Neural cell (in vitro differentiated cells): ENCODE measurements around the gene MMRN1. TPM values are rescaled to one million over a fixed set of nuclear protein-coding genes. Genes with fewer than 3 reads are reported as not detected.

Experiments used
- H2AFZ ChIP-seq: fragments of 200-600, 300-800 bp; sonication (generic), shearing (Covaris generic); 2 replicates; pipeline ENCODE4 v1.6.0; 2014; ENCODE audit warnings: low read depth, mild to moderate bottlenecking, antibody characterized with exemption, low read length, moderate library complexity
- H3F3A ChIP-seq: fragments of 200-600 bp; shearing (Covaris generic); 2 replicates; pipeline ENCODE4 v1.6.1; 2016; ENCODE audit warnings: mild to moderate bottlenecking, moderate library complexity, mixed read lengths, antibody characterized with exemption, low read length; ENCODE audit not compliant: insufficient read depth, poor library complexity, severe bottlenecking
- H3K27ac ChIP-seq: fragments of 200-600, 300-800 bp; sonication (generic), shearing (Covaris generic); 2 replicates; pipeline ENCODE4 v1.5.1; 2014; ENCODE audit warnings: mild to moderate bottlenecking, low read length, moderate library complexity
- H3K27me3 ChIP-seq: fragments of 300-800, 200-600 bp; sonication (generic), shearing (Covaris generic); 2 replicates; pipeline ENCODE4 v1.6.0; 2014; ENCODE audit warnings: mild to moderate bottlenecking, low read depth, low read length, moderate library complexity; ENCODE audit not compliant: insufficient read depth
- H3K36me3 ChIP-seq: fragments of 300-800, 200-600 bp; sonication (generic), shearing (Covaris generic); 2 replicates; pipeline ENCODE4 v1.5.1; 2014; ENCODE audit warnings: mild to moderate bottlenecking, antibody characterized with exemption, low read length, moderate library complexity; ENCODE audit not compliant: insufficient read depth
- H3K4me2 ChIP-seq: fragments of 300-800, 200-600 bp; sonication (generic), shearing (Covaris generic); 2 replicates; pipeline ENCODE4 v1.6.0; 2014; ENCODE audit warnings: mild to moderate bottlenecking, low read length
- H3K4me3 ChIP-seq: fragments of 300-800, 200-600 bp; sonication (generic), shearing (Covaris generic); 2 replicates; pipeline ENCODE4 v1.5.1; 2014; ENCODE audit warnings: mild to moderate bottlenecking, low read length, moderate library complexity
- H3K79me2 ChIP-seq: fragments of 200-600 bp; shearing (Covaris generic); replicated peaks from 2 replicates; pipeline ENCODE4 v1.6.0; 2014; ENCODE audit warnings: mild to moderate bottlenecking, low read length, moderate library complexity; ENCODE audit not compliant: insufficient read depth
- H3K9ac ChIP-seq: fragments of 300-800, 200-600 bp; sonication (generic), shearing (Covaris generic); 2 replicates; pipeline ENCODE4 v1.6.1; 2016; ENCODE audit warnings: mild to moderate bottlenecking, low read length, mixed read lengths
- H3K9me2 ChIP-seq: fragments of 200-600 bp; shearing (Covaris generic); 2 replicates; pipeline ENCODE4 v1.6.1; 2016; ENCODE audit warnings: mild to moderate bottlenecking, low read length, mixed read lengths; ENCODE audit not compliant: insufficient read depth
- H3K9me3 ChIP-seq: fragments of 200-600, 300-800 bp; sonication (generic), shearing (Covaris generic); 2 replicates; pipeline ENCODE4 v1.6.1; 2016; ENCODE audit warnings: mild to moderate bottlenecking, mixed run types, low read length, moderate library complexity, mixed read lengths
- H4K20me1 ChIP-seq: fragments of 200-600 bp; shearing (Covaris generic); 2 replicates; pipeline ENCODE4 v1.6.1; 2016; ENCODE audit warnings: mild to moderate bottlenecking, mixed run types; ENCODE audit not compliant: insufficient read depth
- EP300 ChIP-seq: fragments of 450-650 bp; conservative IDR thresholded peaks from 2 replicates; pipeline ENCODE4 v1.6.1; 2014; ENCODE audit warnings: antibody characterized with exemption, mild to moderate bottlenecking, moderate library complexity; ENCODE audit not compliant: poor library complexity, severe bottlenecking
- EZH2 ChIP-seq: fragments of 200-600, 300-800 bp; shearing (Covaris generic), sonication (generic); IDR thresholded peaks from 2 replicates; pipeline ENCODE4 v1.6.1; 2014; ENCODE audit warnings: antibody characterized with exemption, low read length, borderline replicate concordance, mild to moderate bottlenecking; ENCODE audit not compliant: insufficient read depth, poor library complexity, severe bottlenecking
- MXI1 ChIP-seq: fragments of 450-650 bp; conservative IDR thresholded peaks from 2 replicates; pipeline ENCODE4 v1.6.1; 2014; ENCODE audit warnings: antibody characterized with exemption, mild to moderate bottlenecking; ENCODE audit not compliant: poor library complexity, severe bottlenecking
- POLR2AphosphoS5 ChIP-seq: IDR thresholded peaks from 2 replicates; pipeline ENCODE4 v1.6.1; 2012
- RAD21 ChIP-seq: fragments of 450-650 bp; conservative IDR thresholded peaks from 2 replicates; pipeline ENCODE4 v1.6.1; 2014; ENCODE audit warnings: antibody characterized with exemption, mild to moderate bottlenecking, moderate library complexity
- REST ChIP-seq: IDR thresholded peaks from 2 replicates; pipeline ENCODE4 v1.6.1; 2012; ENCODE audit warnings: borderline replicate concordance
- SMC3 ChIP-seq: fragments of 450-650 bp; conservative IDR thresholded peaks from 2 replicates; pipeline ENCODE4 v1.6.1; 2014; ENCODE audit warnings: antibody characterized with exemption, mild to moderate bottlenecking, moderate library complexity; ENCODE audit not compliant: poor library complexity
- TAF1 ChIP-seq: IDR thresholded peaks from 2 replicates; pipeline ENCODE4 v1.6.1; 2012; ENCODE audit warnings: low read depth
- polyA minus RNA-seq: library from RNA; depleted of rRNA, polyadenylated mRNA; stranded (reverse); fragments of >200 nt; gene quantifications from 2 replicates; pipeline ENCODE4 v1.2.3, GENCODE V29; 2014
- polyA plus RNA-seq: library from polyadenylated mRNA; depleted of rRNA; stranded (reverse); fragments of >200 nt; gene quantifications from 2 replicates; pipeline ENCODE4 v1.2.3, GENCODE V29; 2014
- TF ChIP-seq, protein P1 (sequence below): fragments of 450-650 bp; IDR thresholded peaks from 2 replicates; pipeline ENCODE4 v1.5.1; 2014; ENCODE audit warnings: antibody characterized with exemption, mild to moderate bottlenecking, moderate library complexity; ENCODE audit not compliant: poor library complexity, severe bottlenecking

MMRN1 gene
- polyA plus RNA-seq (2.2 and 7.0 TPM in 2 replicates), polyA minus RNA-seq (5.8 and 7.3 TPM in 2 replicates)

DNA sequence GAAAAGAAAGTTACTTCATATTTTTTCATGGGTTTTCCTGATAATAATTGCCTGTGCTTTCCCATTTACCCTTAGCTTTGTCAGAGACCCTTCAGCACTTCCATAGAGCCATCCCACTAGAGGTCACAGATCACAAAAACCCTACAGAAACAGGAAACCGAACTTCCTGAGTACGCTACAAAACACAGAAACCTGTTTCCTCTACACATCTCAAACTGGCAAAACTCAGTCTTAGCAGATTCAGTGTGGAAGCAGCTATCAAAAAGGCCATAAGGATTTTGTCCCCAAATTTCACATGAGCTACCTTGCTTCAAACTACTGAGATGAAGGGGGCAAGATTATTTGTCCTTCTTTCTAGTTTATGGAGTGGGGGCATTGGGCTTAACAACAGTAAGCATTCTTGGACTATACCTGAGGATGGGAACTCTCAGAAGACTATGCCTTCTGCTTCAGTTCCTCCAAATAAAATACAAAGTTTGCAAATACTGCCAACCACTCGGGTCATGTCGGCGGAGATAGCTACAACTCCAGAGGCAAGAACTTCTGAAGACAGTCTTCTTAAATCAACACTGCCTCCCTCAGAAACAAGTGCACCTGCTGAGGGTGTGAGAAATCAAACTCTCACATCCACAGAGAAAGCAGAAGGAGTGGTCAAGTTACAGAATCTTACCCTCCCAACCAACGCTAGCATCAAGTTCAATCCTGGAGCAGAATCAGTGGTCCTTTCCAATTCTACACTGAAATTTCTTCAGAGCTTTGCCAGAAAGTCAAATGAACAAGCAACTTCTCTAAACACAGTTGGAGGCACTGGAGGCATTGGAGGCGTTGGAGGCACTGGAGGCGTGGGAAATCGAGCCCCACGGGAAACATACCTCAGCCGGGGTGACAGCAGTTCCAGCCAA lies at the start of gene MMRN1:
Gene MMRN1, plus strand, starts transcription at position 206 of the 902 bp plus-strand sequence. Its CDS starts 118 bp downstream, at position 324.
- no peaks in the 10 kb centered on the region for H3K9me3 ChIP-seq
- H2AFZ ChIP-seq, result no peak within 1 kb of the TSS
- H3K9ac ChIP-seq, result no peak within 1 kb of the TSS
- H3K4me2 ChIP-seq, result no peak within 1 kb of the TSS
- no peaks in the 10 kb centered on the region for H3K36me3 ChIP-seq
- H3K9me2 ChIP-seq, result no peaks in the 10 kb centered on the region
- H3K79me2 ChIP-seq, result no peaks in the 10 kb centered on the region
- H3K27me3 ChIP-seq, result no peaks in the 10 kb centered on the region
- no peak within 1 kb of the TSS for H3K27ac ChIP-seq
- no peaks in the 10 kb centered on the region for H4K20me1 ChIP-seq
- no peak within 1 kb of the TSS for H3K4me3 ChIP-seq
- no peaks in the 10 kb centered on the region for H3F3A ChIP-seq
- TF ChIP-seq POLR2AphosphoS5, result no peak
- no peak for TF ChIP-seq MXI1
- TF ChIP-seq EZH2, result no peak
- no peak for TF ChIP-seq EP300
- no peak for TF ChIP-seq SMC3
- TF ChIP-seq REST, result no peak
- TF ChIP-seq, protein P1, sequence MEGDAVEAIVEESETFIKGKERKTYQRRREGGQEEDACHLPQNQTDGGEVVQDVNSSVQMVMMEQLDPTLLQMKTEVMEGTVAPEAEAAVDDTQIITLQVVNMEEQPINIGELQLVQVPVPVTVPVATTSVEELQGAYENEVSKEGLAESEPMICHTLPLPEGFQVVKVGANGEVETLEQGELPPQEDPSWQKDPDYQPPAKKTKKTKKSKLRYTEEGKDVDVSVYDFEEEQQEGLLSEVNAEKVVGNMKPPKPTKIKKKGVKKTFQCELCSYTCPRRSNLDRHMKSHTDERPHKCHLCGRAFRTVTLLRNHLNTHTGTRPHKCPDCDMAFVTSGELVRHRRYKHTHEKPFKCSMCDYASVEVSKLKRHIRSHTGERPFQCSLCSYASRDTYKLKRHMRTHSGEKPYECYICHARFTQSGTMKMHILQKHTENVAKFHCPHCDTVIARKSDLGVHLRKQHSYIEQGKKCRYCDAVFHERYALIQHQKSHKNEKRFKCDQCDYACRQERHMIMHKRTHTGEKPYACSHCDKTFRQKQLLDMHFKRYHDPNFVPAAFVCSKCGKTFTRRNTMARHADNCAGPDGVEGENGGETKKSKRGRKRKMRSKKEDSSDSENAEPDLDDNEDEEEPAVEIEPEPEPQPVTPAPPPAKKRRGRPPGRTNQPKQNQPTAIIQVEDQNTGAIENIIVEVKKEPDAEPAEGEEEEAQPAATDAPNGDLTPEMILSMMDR, result no peak
- TF ChIP-seq TAF1, result no peak
- no peak for TF ChIP-seq RAD21

DNA sequence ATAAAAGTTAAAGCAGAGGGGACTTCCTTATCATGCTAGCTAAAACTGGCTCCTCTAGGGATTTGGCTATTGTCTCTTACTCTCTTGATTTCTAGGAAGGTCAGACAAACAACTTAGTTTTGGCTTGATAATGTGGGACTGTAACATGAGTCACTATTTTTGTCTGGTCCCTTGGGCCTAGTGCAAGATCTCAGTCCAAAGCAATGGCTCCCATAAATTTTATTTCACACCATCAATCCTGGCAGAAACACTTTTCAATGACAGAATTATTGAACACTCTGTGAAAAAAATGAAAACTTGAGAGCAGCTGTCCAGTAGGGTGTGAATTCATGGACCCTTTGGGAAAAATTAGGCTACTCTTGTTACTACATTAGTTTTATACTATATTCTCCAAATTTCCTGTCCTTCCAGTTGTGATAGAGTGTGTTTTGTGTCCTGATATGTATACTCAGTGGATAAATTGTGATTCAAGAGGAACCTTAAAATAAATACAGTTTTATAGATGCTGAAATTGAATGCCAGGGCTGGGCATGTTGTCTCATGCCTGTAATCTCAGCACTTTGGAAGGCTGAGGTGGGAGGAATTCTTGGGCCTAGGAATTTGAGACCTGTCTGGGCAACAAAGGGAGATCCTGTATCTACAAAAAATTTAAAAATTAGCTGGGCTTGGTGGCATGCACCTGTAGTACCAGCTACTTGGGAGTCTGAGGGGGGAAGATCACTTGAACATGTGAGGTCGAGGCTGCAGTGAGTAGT lies 46.9 kb upstream of the MMRN1 start:
- Histone ChIP-seq H2AFZ (no peak overlapping the region), H3K4me3 (no peak overlapping the region), H3K79me2 (no peaks in the 10 kb centered on the region), H4K20me1 (no peaks in the 10 kb centered on the region), H3F3A (no peaks in the 10 kb centered on the region), H3K9ac (no peak overlapping the region), H3K9me3 (no peaks in the 10 kb centered on the region), H3K36me3 (no peaks in the 10 kb centered on the region), H3K9me2 (no peaks in the 10 kb centered on the region), H3K27ac (no peak overlapping the region), H3K27me3 (no peaks in the 10 kb centered on the region), H3K4me2 (no peak overlapping the region)
- TF ChIP-seq REST (no peak), EP300 (no peak), RAD21 (no peak), POLR2AphosphoS5 (no peak), SMC3 (no peak), MXI1 (no peak), EZH2 (no peak), TAF1 (no peak)
- TF ChIP-seq, protein P1, result no peak
